H9 (cell line): ENCODE data around the gene SDF2L1. TPM values are rescaled to one million over a fixed set of nuclear protein-coding genes. Genes with fewer than 3 reads are reported as not detected.
"Not testable (repeated sequence)": the region's sequence is repeated elsewhere in the genome, so short reads cannot be mapped to it uniquely, and the experiment has no call there.

ENCODE experiments used
- DNase-seq: peaks from one replicate; pipeline ENCODE4 v3.0.0-alpha.2; 2017
- H2AFZ ChIP-seq: one replicate; pipeline ENCODE4 v1.6.1; 2013; ENCODE audit warnings: mild to moderate bottlenecking, low read length, control low read depth, moderate library complexity
- H2AK5ac ChIP-seq: 2 replicates; pipeline ENCODE4 v1.6.1; 2013; ENCODE audit warnings: low read length, control low read depth, mixed read lengths; ENCODE audit not compliant: insufficient read length
- H2BK120ac ChIP-seq: one replicate; pipeline ENCODE4 v1.6.1; 2013; ENCODE audit warnings: low read depth, mild to moderate bottlenecking, low read length, control low read depth, inconsistent platforms; ENCODE audit not compliant: poor library complexity, severe bottlenecking
- H2BK12ac ChIP-seq: 2 replicates; pipeline ENCODE4 v1.6.1; 2013; ENCODE audit warnings: low read length, control low read depth, mixed read lengths, low read depth; ENCODE audit not compliant: insufficient read length
- H2BK15ac ChIP-seq: 2 replicates; pipeline ENCODE4 v1.6.1; 2013; ENCODE audit warnings: low read depth, low read length, control low read depth
- H2BK20ac ChIP-seq: one replicate; pipeline ENCODE4 v1.6.1; 2013; ENCODE audit warnings: low read depth, mild to moderate bottlenecking, low read length, control low read depth, inconsistent platforms; ENCODE audit not compliant: poor library complexity, severe bottlenecking
- H2BK5ac ChIP-seq: 2 replicates; pipeline ENCODE4 v1.6.1; 2013; ENCODE audit warnings: low read length, control low read depth, mixed read lengths; ENCODE audit not compliant: insufficient read length
- H3K14ac ChIP-seq: 2 replicates; pipeline ENCODE4 v1.6.1; 2013; ENCODE audit warnings: low read length, control low read depth; ENCODE audit not compliant: insufficient read depth
- H3K18ac ChIP-seq: 2 replicates; pipeline ENCODE4 v1.6.1; 2013; ENCODE audit warnings: low read depth, mild to moderate bottlenecking, mixed read lengths, low read length, control low read depth; ENCODE audit not compliant: insufficient read length
- H3K23ac ChIP-seq: 2 replicates; pipeline ENCODE4 v1.6.1; 2013; ENCODE audit warnings: low read length, control low read depth, mixed read lengths, low read depth; ENCODE audit not compliant: insufficient read length
- H3K23me2 ChIP-seq: 2 replicates; pipeline ENCODE4 v1.6.1; 2013; ENCODE audit warnings: low read depth, mild to moderate bottlenecking, mixed read lengths, low read length, control low read depth; ENCODE audit not compliant: insufficient read length, poor library complexity, severe bottlenecking
- H3K27ac ChIP-seq: 2 replicates; pipeline ENCODE4 v1.5.1; 2013; ENCODE audit warnings: low read length, control low read depth, mixed read lengths, low read depth; ENCODE audit not compliant: insufficient read length
- H3K27me3 ChIP-seq: 2 replicates; pipeline ENCODE4 v1.6.1; 2013; ENCODE audit warnings: low read length, control low read depth, inconsistent platforms; ENCODE audit not compliant: insufficient read depth
- H3K4ac ChIP-seq: 2 replicates; pipeline ENCODE4 v1.6.1; 2013; ENCODE audit warnings: low read depth, mild to moderate bottlenecking, control low read depth, inconsistent platforms, low read length, moderate library complexity
- H3K4me1 ChIP-seq: 2 replicates; pipeline ENCODE4 v1.6.1; 2013; ENCODE audit warnings: low read length, control low read depth, inconsistent platforms; ENCODE audit not compliant: insufficient read depth
- H3K4me2 ChIP-seq: 2 replicates; pipeline ENCODE4 v1.6.1; 2013; ENCODE audit warnings: low read length, control low read depth, mixed read lengths; ENCODE audit not compliant: insufficient read length, insufficient read depth
- H3K56ac ChIP-seq: 2 replicates; pipeline ENCODE4 v1.6.1; 2013; ENCODE audit warnings: low read depth, mild to moderate bottlenecking, mixed read lengths, low read length, control low read depth; ENCODE audit not compliant: insufficient read length
- H3K79me1 ChIP-seq: 2 replicates; pipeline ENCODE4 v1.6.1; 2013; ENCODE audit warnings: low read depth, mild to moderate bottlenecking, moderate library complexity, low read length, control low read depth, inconsistent platforms; ENCODE audit not compliant: insufficient read depth, poor library complexity, severe bottlenecking
- H3K79me2 ChIP-seq: 2 replicates; pipeline ENCODE4 v1.6.1; 2013; ENCODE audit warnings: low read length, control low read depth, inconsistent platforms; ENCODE audit not compliant: insufficient read depth
- H3K9ac ChIP-seq: 2 replicates; pipeline ENCODE4 v1.6.1; 2013; ENCODE audit warnings: low read length, control low read depth, mixed read lengths; ENCODE audit not compliant: insufficient read length; ENCODE audit errors: extremely low read depth
- H3K9me3 ChIP-seq: one replicate; pipeline ENCODE4 v1.6.1; 2013; ENCODE audit warnings: low read depth, low read length, inconsistent platforms; ENCODE audit not compliant: control insufficient read depth
- H3T11ph ChIP-seq: one replicate; pipeline ENCODE4 v1.6.1; 2013; ENCODE audit warnings: mild to moderate bottlenecking, low read length, control low read depth, inconsistent platforms
- H4K20me1 ChIP-seq: one replicate; pipeline ENCODE4 v1.6.1; 2013; ENCODE audit not compliant: control insufficient read depth, insufficient read length, insufficient read depth
- H4K5ac ChIP-seq: 2 replicates; pipeline ENCODE4 v1.6.1; 2013; ENCODE audit warnings: low read depth, mild to moderate bottlenecking, mixed read lengths, low read length, control low read depth; ENCODE audit not compliant: insufficient read length
- H4K8ac ChIP-seq: replicated peaks from 2 replicates; pipeline ENCODE4 v1.6.1; 2013; ENCODE audit warnings: low read length, control low read depth, mixed read lengths, low read depth; ENCODE audit not compliant: insufficient read length
- H4K91ac ChIP-seq: 2 replicates; pipeline ENCODE4 v1.6.1; 2013; ENCODE audit warnings: low read depth, mild to moderate bottlenecking, moderate library complexity, mixed read lengths, low read length, control low read depth; ENCODE audit not compliant: insufficient read length
- H3K27ac Mint-ChIP-seq, 3 experiments: 2 replicates in 2 of 3; 3 replicates in 1 of 3; pipeline ENCODE4 v1.8.0; 2020 to 2021; ENCODE audit warnings: mixed read lengths in 3 of 3, mild to moderate bottlenecking in 1 of 3, moderate library complexity in 1 of 3
- H3K27me3 Mint-ChIP-seq: 2 replicates; pipeline ENCODE4 v1.8.0; 2021; ENCODE audit warnings: low read depth, mild to moderate bottlenecking, moderate library complexity, mixed read lengths
- H3K36me3 Mint-ChIP-seq, 3 experiments: 2 replicates in 2 of 3; 3 replicates in 1 of 3; pipeline ENCODE4 v1.8.0; 2020 to 2021; ENCODE audit warnings: low read depth in 3 of 3, mixed read lengths in 3 of 3; ENCODE audit not compliant: insufficient read depth in 1 of 3
- H3K4me1 Mint-ChIP-seq, 2 experiments: 2 replicates each; pipeline ENCODE4 v1.8.0; 2020; ENCODE audit warnings: mixed read lengths in 2 of 2
- H3K4me3 Mint-ChIP-seq, 2 experiments: 2 replicates in 1 of 2; 3 replicates in 1 of 2; pipeline ENCODE4 v1.8.0; 2020 to 2021; ENCODE audit warnings: mild to moderate bottlenecking in 2 of 2, mixed read lengths in 2 of 2, moderate library complexity in 1 of 2
- H3K9me3 Mint-ChIP-seq, 2 experiments: 2 replicates in 1 of 2; 3 replicates in 1 of 2; pipeline ENCODE4 v1.8.0; 2020; ENCODE audit warnings: mild to moderate bottlenecking in 2 of 2, mixed read lengths in 2 of 2, moderate library complexity in 1 of 2
- WGBS: extraction: QIAGEN DNeasy Blood & Tissue Kit; methylation state at CpG from one replicate; pipeline ENCODE4 v1.1.7; 2013; ENCODE audit warnings: missing lambda C conversion rate, low lambda C conversion rate, mixed read lengths; ENCODE audit not compliant: insufficient read length; ENCODE audit errors: extremely low coverage; 5-methylcytosine and 5-hydroxymethylcytosine counted together
- total RNA-seq: library from RNA; stranded (reverse); gene quantifications from 2 replicates; pipeline ENCODE4 v1.2.1, GENCODE V29; 2021
- TF ChIP-seq, protein P1 (sequence below): fragments of 200-600 bp; sonication (generic); conservative IDR thresholded peaks from 3 replicates; pipeline ENCODE4 v1.8.0; 2021; ENCODE audit warnings: antibody characterized with exemption, mild to moderate bottlenecking

SDF2L1 gene
- total RNA-seq, 1 experiment from 2014 or later, result 36.0 TPM

DNA sequence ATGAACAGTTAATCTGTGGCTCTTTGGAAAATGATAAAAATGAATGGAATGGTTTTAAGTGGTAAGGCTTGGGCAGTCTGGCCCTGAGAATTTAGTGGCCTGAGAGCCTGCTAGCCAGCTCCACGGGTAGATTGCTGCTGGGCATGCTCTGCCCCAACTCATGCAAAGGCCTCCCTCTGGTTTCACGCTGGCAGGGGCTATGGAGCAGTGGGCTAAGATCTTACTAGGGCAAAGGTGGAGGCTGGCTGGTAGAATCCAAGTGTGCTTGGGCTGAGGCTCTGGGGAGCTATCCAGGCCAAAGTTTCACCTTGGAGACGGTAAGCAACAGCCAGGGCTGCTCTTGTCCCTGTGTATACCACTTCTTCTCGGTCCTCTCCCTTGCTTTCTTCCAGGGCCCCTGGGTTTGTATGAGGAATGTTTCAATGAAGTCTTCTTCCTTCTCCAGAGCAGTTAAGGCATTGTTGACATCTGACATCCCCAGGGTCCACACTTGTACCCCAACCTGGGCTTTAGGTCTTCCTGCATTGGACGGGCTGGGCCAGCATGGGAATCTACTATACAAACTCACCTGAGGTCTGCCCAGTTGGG is 47.1 kb upstream of the SDF2L1 start:
- peaks cover 9 to 15% of the 10 kb centered on the region in 2 experiments for H3K4me1 Mint-ChIP-seq
- no peak overlapping the region for H2BK5ac ChIP-seq
- H3K4me1 ChIP-seq, result no peaks in the 10 kb centered on the region
- H4K5ac ChIP-seq, result no peak overlapping the region
- H3K4me3 Mint-ChIP-seq, result no peak overlapping the region
- DNase-seq, result no peak
- no peaks in the 10 kb centered on the region for H3K9me3 Mint-ChIP-seq
- H3K4ac ChIP-seq, result no peak overlapping the region
- H3K9ac ChIP-seq, result no peak overlapping the region
- no peak overlapping the region for H2AFZ ChIP-seq
- no peak overlapping the region for H2BK15ac ChIP-seq
- no peak overlapping the region for H3K14ac ChIP-seq
- H3K9me3 ChIP-seq, result no peaks in the 10 kb centered on the region
- H2BK12ac ChIP-seq, result no peak overlapping the region
- no peak overlapping the region for H4K91ac ChIP-seq
- H4K8ac ChIP-seq, result no peak overlapping the region
- no peak overlapping the region for H3K56ac ChIP-seq
- H3K27me3 Mint-ChIP-seq, result no peaks in the 10 kb centered on the region
- H3K4me2 ChIP-seq, result no peak overlapping the region
- peaks cover 39% of the 10 kb centered on the region; the same call in 1 of the 2 replicates for H3K79me2 ChIP-seq
- no peak overlapping the region for H3K27ac ChIP-seq
- H3K27ac Mint-ChIP-seq, result no peak overlapping the region
- no peaks in the 10 kb centered on the region for H3K27me3 ChIP-seq
- no CpG with 5 or more reads among the region's 5 CpGs for WGBS
- TF ChIP-seq, protein P1, sequence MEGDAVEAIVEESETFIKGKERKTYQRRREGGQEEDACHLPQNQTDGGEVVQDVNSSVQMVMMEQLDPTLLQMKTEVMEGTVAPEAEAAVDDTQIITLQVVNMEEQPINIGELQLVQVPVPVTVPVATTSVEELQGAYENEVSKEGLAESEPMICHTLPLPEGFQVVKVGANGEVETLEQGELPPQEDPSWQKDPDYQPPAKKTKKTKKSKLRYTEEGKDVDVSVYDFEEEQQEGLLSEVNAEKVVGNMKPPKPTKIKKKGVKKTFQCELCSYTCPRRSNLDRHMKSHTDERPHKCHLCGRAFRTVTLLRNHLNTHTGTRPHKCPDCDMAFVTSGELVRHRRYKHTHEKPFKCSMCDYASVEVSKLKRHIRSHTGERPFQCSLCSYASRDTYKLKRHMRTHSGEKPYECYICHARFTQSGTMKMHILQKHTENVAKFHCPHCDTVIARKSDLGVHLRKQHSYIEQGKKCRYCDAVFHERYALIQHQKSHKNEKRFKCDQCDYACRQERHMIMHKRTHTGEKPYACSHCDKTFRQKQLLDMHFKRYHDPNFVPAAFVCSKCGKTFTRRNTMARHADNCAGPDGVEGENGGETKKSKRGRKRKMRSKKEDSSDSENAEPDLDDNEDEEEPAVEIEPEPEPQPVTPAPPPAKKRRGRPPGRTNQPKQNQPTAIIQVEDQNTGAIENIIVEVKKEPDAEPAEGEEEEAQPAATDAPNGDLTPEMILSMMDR, result no peak
- H2BK120ac ChIP-seq, result no peak overlapping the region
- no peak overlapping the region for H3K18ac ChIP-seq
- peaks cover 3% of the 10 kb centered on the region for H3K23me2 ChIP-seq
- no peak overlapping the region for H2BK20ac ChIP-seq
- no peak overlapping the region for H3T11ph ChIP-seq
- H3K23ac ChIP-seq, result no peak overlapping the region
- peaks cover 2% of the 10 kb centered on the region for H4K20me1 ChIP-seq
- H3K79me1 ChIP-seq, result peaks cover 17% of the 10 kb centered on the region
- H3K36me3 Mint-ChIP-seq, result peaks cover 34 to 53% (median 48%) of the 10 kb centered on the region in 3 experiments; a peak in 6 of 7 replicates
- H2AK5ac ChIP-seq, result no peak overlapping the region

DNA sequence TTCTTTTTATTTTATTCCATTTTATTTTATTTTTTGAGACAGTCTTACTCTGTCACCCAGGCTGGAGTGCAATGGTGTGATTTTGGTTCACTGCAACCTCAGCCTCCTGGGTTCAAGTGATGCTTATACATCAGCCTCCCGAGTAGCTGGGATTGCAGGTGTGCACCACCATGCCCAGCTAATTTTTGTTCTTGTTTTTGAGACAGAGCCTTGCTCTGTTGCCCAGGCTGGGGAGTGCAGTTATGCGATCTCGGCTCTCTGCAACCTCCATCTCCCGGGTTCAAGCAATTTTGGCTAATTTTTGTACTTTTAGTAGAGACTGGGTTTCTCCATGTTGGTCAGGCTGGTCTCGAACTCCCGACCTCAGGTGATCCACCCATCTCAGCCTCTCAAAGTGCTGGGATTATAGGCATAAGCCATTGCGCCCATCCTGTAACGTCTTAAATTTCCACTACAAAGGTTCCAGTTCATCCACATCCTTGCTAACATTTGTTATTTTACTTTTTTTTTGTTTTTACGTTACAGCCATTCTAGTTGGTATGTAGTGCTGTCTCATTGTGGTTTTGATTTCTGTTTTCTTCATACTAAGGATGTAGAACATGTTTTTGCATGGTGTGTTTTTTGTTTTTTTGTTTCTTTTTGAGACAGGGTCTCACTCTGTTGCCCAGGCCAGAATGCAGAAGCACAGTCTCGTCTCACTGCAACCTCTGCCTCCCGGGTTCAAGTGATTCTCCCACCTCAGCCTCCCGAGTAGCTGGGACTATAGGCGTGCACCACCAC is 45.6 kb upstream of the SDF2L1 start:
- H3K18ac ChIP-seq, H3K4me1 ChIP-seq, H3K27ac Mint-ChIP-seq, H3K4me1 Mint-ChIP-seq, H2BK15ac ChIP-seq, H3K4ac ChIP-seq, H3K14ac ChIP-seq, H3K56ac ChIP-seq, H4K8ac ChIP-seq, H3K9ac ChIP-seq, H2BK20ac ChIP-seq, H2BK5ac ChIP-seq, H2BK12ac ChIP-seq, H2AK5ac ChIP-seq, H3K4me2 ChIP-seq, H3K9me3 Mint-ChIP-seq, H4K5ac ChIP-seq, H3K27me3 Mint-ChIP-seq, H3K27me3 ChIP-seq, H3K4me3 Mint-ChIP-seq, H3K9me3 ChIP-seq, H3K27ac ChIP-seq, H2BK120ac ChIP-seq, H3K23ac ChIP-seq, H3T11ph ChIP-seq, H4K20me1 ChIP-seq, H3K23me2 ChIP-seq, H4K91ac ChIP-seq, H2AFZ ChIP-seq, DNase-seq: not testable (repeated sequence)
- WGBS, result no CpG with 5 or more reads among the region's 13 CpGs
- Histone ChIP-seq H3K79me2 (peaks cover 29% of the 10 kb centered on the region; the same call in 1 of the 2 replicates), H3K79me1 (peaks cover 16% of the 10 kb centered on the region)
- peaks cover 32 to 50% (median 46%) of the 10 kb centered on the region in 3 experiments; a peak in 6 of 7 replicates for H3K36me3 Mint-ChIP-seq
